HEK293 (cell line): ENCODE results near the gene DST.

Source experiments
- CTCF ChIA-PET: fragments of 350-600 bp; formaldehyde crosslinking; extraction: SDS; loops from one replicate; lab custom pipeline; 2021; ENCODE audit warnings: antibody characterized with exemption; lab: Yijun Ruan, JAX
- POLR2A ChIA-PET: fragments of 300-600 bp; formaldehyde crosslinking; extraction: SDS; loops from one replicate; lab custom pipeline; 2020; ENCODE audit warnings: antibody characterized with exemption, inconsistent platforms; lab: Yijun Ruan, JAX
- H3K27ac ChIP-seq: fragments of 200-500 bp; sonication (Bioruptor generic); 2 replicates; pipeline ENCODE4 v1.5.1; 2014; ENCODE audit warnings: low read depth, low read length, control low read depth, inconsistent platforms; ENCODE audit errors: extremely low read depth
- H3K36me3 ChIP-seq, 2 experiments: fragments of 200-500 bp in 1 of 2; sonication (Bioruptor generic) in 1 of 2; 1 replicate in 1 of 2; 2 replicates in 1 of 2; pipeline ENCODE4 v1.5.1; 2014 to 2017; ENCODE audit warnings: inconsistent platforms in 2 of 2, low read length in 2 of 2; ENCODE audit not compliant: control insufficient read depth in 2 of 2, insufficient read depth in 1 of 2
- H3K4me1 ChIP-seq: fragments of 200-500 bp; sonication (Bioruptor generic); 2 replicates; pipeline ENCODE4 v1.5.1; 2014; ENCODE audit warnings: mild to moderate bottlenecking, low read length, inconsistent platforms; ENCODE audit not compliant: control insufficient read depth, insufficient read depth
- H3K4me3 ChIP-seq: 2 replicates; pipeline ENCODE4 v1.5.1; 2011; ENCODE audit warnings: low read depth, mild to moderate bottlenecking, control low read depth, low read length, moderate library complexity
- H3K9me3 ChIP-seq: fragments of 200-500 bp; sonication (Bioruptor generic); 2 replicates; pipeline ENCODE4 v1.5.1; 2014; ENCODE audit warnings: low read depth, low read length, inconsistent platforms; ENCODE audit not compliant: control insufficient read depth, insufficient read depth
- ZFP41 ChIP-seq: fragments of 450-650 bp; formaldehyde crosslinking; IDR thresholded peaks from 2 replicates; pipeline ENCODE4 v1.5.1; 2016; ENCODE audit warnings: missing biosample characterization, missing genetic modification characterization, borderline replicate concordance
- ZNF184 ChIP-seq: fragments of 450-650 bp; IDR thresholded peaks from 2 replicates; pipeline ENCODE4 v1.5.1; 2018; ENCODE audit warnings: missing biosample characterization, mild to moderate bottlenecking, missing genetic modification characterization
- ZNF549 ChIP-seq: fragments of 450-650 bp; IDR thresholded peaks from 2 replicates; pipeline ENCODE4 v1.5.1; 2018; ENCODE audit warnings: missing biosample characterization, missing genetic modification characterization, mild to moderate bottlenecking, inconsistent platforms, moderate library complexity
- ZNF555 ChIP-seq: fragments of 450-650 bp; formaldehyde crosslinking; conservative IDR thresholded peaks from 2 replicates; pipeline ENCODE4 v1.5.1; 2017; ENCODE audit warnings: missing biosample characterization, mild to moderate bottlenecking, missing genetic modification characterization, inconsistent platforms
- ZNF677 ChIP-seq: fragments of 450-650 bp; IDR thresholded peaks from 2 replicates; pipeline ENCODE4 v1.5.0; 2018; ENCODE audit warnings: missing biosample characterization, mild to moderate bottlenecking, missing genetic modification characterization, moderate library complexity
- TF ChIP-seq, protein P1 (sequence below): fragments of 450-650 bp; formaldehyde crosslinking; optimal IDR thresholded peaks from 2 replicates; pipeline ENCODE3; 2016; ENCODE audit warnings: missing biosample characterization, mild to moderate bottlenecking, missing genetic modification characterization
- TF ChIP-seq, protein P2 (sequence below): fragments of 450-650 bp; formaldehyde crosslinking; IDR thresholded peaks from 2 replicates; pipeline ENCODE4 v1.5.1; 2016; ENCODE audit warnings: missing biosample characterization, missing genetic modification characterization, borderline replicate concordance
- TF ChIP-seq, protein P3 (sequence below): fragments of 450-650 bp; formaldehyde crosslinking; IDR thresholded peaks from 2 replicates; pipeline ENCODE4 v1.5.1; 2016; ENCODE audit warnings: missing biosample characterization, missing genetic modification characterization
- TF ChIP-seq, protein P4 (sequence below): fragments of 450-650 bp; formaldehyde crosslinking; conservative IDR thresholded peaks from 2 replicates; pipeline ENCODE4 v1.5.1; 2016; ENCODE audit warnings: low read depth, missing biosample characterization, missing genetic modification characterization
- TF ChIP-seq, protein P5 (sequence below): fragments of 450-650 bp; formaldehyde crosslinking; IDR thresholded peaks from 2 replicates; pipeline ENCODE4 v1.5.1; 2016; ENCODE audit warnings: missing biosample characterization, missing genetic modification characterization
- TF ChIP-seq, protein P6 (sequence below): fragments of 450-650 bp; formaldehyde crosslinking; IDR thresholded peaks from 2 replicates; pipeline ENCODE4 v1.5.1; 2016; ENCODE audit warnings: missing biosample characterization, missing genetic modification characterization, borderline replicate concordance

DST gene

DNA sequence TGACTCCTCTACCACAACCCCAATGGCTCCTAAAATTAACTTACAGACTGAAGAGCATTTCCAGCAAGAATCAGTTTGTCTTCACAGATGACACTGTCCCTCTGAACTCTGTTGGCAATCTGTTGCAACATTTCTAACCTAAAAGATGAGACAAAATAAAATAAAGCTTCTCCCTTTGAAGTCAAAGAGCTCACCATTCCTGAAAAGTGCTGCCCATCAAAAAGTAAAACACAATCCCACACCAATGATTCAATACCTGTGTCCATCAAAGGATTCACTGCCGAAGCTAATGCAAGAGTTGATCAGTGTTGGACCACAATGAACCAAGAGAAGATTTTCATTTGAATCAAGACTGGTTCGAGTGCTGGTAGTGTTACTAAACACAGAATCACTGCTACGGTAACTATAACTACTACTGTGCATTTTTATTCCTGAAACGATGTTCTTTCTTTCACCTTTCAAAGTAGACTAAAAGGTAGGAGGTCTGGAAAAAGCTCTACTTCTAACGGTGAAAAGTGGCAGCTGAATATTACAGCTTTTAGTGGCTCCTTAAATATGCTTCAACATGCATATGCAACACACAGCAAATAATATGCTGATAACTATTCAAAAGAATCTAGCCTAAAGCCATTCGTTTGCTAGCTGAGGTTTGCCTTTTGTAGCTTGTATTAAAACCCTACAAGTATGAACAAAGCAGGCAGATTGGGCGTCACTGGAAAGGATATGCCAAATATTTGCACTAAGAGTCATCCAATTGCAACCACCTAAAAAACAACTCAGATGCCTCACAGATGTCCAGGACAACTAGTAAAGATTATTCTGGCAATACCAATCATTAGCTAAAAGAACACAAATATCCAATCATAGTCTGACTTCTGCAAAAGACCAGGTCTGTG is at the start of gene DST:
Gene DST, minus strand, starts transcription at position 524 of the 896 bp plus-strand sequence.
- Histone ChIP-seq H3K4me1 (no peaks in the 10 kb centered on the region), H3K9me3 (no peaks in the 10 kb centered on the region), H3K4me3 (no peak within 1 kb of the TSS), H3K36me3 (peaks cover 14 to 41% of the 10 kb centered on the region in 2 experiments), H3K27ac (no peak within 1 kb of the TSS)
- POLR2A ChIA-PET: no interaction called here
- CTCF ChIA-PET: interaction anchor here (0.6 to 2.4 kb wide), 9 partner anchors 39 to 353 kb away, joined by 3 to 17 read pairs (median 3); no protein-coding TSS in a partner anchor
- TF ChIP-seq, protein P1, sequence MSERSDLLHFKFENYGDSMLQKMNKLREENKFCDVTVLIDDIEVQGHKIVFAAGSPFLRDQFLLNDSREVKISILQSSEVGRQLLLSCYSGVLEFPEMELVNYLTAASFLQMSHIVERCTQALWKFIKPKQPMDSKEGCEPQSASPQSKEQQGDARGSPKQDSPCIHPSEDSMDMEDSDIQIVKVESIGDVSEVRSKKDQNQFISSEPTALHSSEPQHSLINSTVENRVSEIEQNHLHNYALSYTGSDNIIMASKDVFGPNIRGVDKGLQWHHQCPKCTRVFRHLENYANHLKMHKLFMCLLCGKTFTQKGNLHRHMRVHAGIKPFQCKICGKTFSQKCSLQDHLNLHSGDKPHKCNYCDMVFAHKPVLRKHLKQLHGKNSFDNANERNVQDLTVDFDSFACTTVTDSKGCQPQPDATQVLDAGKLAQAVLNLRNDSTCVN (tag by site-specific recombination): no peak
- TF ChIP-seq ZFP41 (tag by site-specific recombination) (no peak), ZNF677 (tag by site-specific recombination) (no peak), ZNF549 (tag by site-specific recombination) (no peak), ZNF555 (tag by site-specific recombination) (no peak), ZNF184 (tag by site-specific recombination) (no peak)
- TF ChIP-seq, protein P2, sequence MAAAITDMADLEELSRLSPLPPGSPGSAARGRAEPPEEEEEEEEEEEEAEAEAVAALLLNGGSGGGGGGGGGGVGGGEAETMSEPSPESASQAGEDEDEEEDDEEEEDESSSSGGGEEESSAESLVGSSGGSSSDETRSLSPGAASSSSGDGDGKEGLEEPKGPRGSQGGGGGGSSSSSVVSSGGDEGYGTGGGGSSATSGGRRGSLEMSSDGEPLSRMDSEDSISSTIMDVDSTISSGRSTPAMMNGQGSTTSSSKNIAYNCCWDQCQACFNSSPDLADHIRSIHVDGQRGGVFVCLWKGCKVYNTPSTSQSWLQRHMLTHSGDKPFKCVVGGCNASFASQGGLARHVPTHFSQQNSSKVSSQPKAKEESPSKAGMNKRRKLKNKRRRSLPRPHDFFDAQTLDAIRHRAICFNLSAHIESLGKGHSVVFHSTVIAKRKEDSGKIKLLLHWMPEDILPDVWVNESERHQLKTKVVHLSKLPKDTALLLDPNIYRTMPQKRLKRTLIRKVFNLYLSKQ: no peak
- TF ChIP-seq, protein P3, sequence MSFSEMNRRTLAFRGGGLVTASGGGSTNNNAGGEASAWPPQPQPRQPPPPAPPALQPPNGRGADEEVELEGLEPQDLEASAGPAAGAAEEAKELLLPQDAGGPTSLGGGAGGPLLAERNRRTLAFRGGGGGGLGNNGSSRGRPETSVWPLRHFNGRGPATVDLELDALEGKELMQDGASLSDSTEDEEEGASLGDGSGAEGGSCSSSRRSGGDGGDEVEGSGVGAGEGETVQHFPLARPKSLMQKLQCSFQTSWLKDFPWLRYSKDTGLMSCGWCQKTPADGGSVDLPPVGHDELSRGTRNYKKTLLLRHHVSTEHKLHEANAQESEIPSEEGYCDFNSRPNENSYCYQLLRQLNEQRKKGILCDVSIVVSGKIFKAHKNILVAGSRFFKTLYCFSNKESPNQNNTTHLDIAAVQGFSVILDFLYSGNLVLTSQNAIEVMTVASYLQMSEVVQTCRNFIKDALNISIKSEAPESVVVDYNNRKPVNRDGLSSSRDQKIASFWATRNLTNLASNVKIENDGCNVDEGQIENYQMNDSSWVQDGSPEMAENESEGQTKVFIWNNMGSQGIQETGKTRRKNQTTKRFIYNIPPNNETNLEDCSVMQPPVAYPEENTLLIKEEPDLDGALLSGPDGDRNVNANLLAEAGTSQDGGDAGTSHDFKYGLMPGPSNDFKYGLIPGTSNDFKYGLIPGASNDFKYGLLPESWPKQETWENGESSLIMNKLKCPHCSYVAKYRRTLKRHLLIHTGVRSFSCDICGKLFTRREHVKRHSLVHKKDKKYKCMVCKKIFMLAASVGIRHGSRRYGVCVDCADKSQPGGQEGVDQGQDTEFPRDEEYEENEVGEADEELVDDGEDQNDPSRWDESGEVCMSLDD (tag by site-specific recombination): no peak
- TF ChIP-seq, protein P4, sequence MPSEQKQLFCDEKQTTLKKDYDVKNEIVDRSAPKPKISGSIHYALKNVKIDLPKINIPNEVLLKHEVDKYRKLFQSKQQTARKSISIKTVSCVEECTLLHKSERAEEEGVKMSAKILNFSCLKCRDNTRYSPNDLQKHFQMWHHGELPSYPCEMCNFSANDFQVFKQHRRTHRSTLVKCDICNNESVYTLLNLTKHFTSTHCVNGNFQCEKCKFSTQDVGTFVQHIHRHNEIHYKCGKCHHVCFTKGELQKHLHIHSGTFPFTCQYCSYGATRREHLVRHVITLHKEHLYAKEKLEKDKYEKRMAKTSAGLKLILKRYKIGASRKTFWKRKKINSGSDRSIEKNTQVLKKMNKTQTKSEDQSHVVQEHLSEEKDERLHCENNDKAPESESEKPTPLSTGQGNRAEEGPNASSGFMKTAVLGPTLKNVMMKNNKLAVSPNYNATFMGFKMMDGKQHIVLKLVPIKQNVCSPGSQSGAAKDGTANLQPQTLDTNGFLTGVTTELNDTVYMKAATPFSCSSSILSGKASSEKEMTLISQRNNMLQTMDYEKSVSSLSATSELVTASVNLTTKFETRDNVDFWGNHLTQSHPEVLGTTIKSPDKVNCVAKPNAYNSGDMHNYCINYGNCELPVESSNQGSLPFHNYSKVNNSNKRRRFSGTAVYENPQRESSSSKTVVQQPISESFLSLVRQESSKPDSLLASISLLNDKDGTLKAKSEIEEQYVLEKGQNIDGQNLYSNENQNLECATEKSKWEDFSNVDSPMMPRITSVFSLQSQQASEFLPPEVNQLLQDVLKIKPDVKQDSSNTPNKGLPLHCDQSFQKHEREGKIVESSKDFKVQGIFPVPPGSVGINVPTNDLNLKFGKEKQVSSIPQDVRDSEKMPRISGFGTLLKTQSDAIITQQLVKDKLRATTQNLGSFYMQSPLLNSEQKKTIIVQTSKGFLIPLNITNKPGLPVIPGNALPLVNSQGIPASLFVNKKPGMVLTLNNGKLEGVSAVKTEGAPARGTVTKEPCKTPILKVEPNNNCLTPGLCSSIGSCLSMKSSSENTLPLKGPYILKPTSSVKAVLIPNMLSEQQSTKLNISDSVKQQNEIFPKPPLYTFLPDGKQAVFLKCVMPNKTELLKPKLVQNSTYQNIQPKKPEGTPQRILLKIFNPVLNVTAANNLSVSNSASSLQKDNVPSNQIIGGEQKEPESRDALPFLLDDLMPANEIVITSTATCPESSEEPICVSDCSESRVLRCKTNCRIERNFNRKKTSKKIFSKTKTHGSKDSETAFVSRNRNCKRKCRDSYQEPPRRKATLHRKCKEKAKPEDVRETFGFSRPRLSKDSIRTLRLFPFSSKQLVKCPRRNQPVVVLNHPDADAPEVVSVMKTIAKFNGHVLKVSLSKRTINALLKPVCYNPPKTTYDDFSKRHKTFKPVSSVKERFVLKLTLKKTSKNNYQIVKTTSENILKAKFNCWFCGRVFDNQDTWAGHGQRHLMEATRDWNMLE: no peak
- TF ChIP-seq, protein P5, sequence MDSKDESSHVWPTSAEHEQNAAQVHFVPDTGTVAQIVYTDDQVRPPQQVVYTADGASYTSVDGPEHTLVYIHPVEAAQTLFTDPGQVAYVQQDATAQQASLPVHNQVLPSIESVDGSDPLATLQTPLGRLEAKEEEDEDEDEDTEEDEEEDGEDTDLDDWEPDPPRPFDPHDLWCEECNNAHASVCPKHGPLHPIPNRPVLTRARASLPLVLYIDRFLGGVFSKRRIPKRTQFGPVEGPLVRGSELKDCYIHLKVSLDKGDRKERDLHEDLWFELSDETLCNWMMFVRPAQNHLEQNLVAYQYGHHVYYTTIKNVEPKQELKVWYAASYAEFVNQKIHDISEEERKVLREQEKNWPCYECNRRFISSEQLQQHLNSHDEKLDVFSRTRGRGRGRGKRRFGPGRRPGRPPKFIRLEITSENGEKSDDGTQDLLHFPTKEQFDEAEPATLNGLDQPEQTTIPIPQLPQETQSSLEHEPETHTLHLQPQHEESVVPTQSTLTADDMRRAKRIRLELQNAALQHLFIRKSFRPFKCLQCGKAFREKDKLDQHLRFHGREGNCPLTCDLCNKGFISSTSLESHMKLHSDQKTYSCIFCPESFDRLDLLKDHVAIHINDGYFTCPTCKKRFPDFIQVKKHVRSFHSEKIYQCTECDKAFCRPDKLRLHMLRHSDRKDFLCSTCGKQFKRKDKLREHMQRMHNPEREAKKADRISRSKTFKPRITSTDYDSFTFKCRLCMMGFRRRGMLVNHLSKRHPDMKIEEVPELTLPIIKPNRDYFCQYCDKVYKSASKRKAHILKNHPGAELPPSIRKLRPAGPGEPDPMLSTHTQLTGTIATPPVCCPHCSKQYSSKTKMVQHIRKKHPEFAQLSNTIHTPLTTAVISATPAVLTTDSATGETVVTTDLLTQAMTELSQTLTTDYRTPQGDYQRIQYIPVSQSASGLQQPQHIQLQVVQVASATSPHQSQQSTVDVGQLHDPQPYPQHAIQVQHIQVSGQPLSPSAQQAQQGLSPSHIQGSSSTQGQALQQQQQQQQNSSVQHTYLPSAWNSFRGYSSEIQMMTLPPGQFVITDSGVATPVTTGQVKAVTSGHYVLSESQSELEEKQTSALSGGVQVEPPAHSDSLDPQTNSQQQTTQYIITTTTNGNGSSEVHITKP: no peak
- TF ChIP-seq, protein P6, sequence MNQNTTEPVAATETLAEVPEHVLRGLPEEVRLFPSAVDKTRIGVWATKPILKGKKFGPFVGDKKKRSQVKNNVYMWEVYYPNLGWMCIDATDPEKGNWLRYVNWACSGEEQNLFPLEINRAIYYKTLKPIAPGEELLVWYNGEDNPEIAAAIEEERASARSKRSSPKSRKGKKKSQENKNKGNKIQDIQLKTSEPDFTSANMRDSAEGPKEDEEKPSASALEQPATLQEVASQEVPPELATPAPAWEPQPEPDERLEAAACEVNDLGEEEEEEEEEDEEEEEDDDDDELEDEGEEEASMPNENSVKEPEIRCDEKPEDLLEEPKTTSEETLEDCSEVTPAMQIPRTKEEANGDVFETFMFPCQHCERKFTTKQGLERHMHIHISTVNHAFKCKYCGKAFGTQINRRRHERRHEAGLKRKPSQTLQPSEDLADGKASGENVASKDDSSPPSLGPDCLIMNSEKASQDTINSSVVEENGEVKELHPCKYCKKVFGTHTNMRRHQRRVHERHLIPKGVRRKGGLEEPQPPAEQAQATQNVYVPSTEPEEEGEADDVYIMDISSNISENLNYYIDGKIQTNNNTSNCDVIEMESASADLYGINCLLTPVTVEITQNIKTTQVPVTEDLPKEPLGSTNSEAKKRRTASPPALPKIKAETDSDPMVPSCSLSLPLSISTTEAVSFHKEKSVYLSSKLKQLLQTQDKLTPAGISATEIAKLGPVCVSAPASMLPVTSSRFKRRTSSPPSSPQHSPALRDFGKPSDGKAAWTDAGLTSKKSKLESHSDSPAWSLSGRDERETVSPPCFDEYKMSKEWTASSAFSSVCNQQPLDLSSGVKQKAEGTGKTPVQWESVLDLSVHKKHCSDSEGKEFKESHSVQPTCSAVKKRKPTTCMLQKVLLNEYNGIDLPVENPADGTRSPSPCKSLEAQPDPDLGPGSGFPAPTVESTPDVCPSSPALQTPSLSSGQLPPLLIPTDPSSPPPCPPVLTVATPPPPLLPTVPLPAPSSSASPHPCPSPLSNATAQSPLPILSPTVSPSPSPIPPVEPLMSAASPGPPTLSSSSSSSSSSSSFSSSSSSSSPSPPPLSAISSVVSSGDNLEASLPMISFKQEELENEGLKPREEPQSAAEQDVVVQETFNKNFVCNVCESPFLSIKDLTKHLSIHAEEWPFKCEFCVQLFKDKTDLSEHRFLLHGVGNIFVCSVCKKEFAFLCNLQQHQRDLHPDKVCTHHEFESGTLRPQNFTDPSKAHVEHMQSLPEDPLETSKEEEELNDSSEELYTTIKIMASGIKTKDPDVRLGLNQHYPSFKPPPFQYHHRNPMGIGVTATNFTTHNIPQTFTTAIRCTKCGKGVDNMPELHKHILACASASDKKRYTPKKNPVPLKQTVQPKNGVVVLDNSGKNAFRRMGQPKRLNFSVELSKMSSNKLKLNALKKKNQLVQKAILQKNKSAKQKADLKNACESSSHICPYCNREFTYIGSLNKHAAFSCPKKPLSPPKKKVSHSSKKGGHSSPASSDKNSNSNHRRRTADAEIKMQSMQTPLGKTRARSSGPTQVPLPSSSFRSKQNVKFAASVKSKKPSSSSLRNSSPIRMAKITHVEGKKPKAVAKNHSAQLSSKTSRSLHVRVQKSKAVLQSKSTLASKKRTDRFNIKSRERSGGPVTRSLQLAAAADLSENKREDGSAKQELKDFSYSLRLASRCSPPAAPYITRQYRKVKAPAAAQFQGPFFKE (tag by site-specific recombination): no peak
